IMR-90 (cell line): ENCODE results near the gene EXOC6B. TPM values are rescaled to one million over a fixed set of nuclear protein-coding genes. Genes with fewer than 3 reads are reported as not detected.

ENCODE experiments used
- ATAC-seq: fragments of 200-7000 bp; cut with Tn5 transposase; 2 replicates; pipeline ENCODE4 v1.9.1; 2020; ENCODE audit warnings: low read depth, mild to moderate bottlenecking, moderate library complexity
- BruUV-seq: library from RNA; stranded (reverse); fragments of 400-500 nt; replicated peaks from 2 replicates; lab custom pipeline; 2021; lab: Mats Ljungman, UMichigan
- CTCF ChIA-PET: fragments of 300-600 bp; formaldehyde crosslinking; extraction: SDS; loops from one replicate; lab custom pipeline; 2021; ENCODE audit warnings: antibody characterized with exemption; lab: Yijun Ruan, JAX
- POLR2A ChIA-PET: fragments of 300-600 bp; sonication (Branson Sonifier 250); formaldehyde crosslinking; loops from one replicate; lab custom pipeline; 2022; ENCODE audit warnings: antibody characterized with exemption; ENCODE audit not compliant: unreplicated experiment; lab: Charles Lee
- DNase-seq: peaks from one replicate; pipeline ENCODE4 v3.0.0; 2013
- H2AFZ ChIP-seq: replicated peaks from 2 replicates; pipeline ENCODE3; 2013; ENCODE audit warnings: low read length, mild to moderate bottlenecking; ENCODE audit not compliant: poor library complexity
- H2AK5ac ChIP-seq: 2 replicates; pipeline ENCODE4 v1.6.1; 2013; ENCODE audit warnings: low read depth, low read length, inconsistent platforms
- H2AK9ac ChIP-seq: replicated peaks from 2 replicates; pipeline ENCODE3; 2013; ENCODE audit warnings: mild to moderate bottlenecking, low read depth, low read length, moderate library complexity; ENCODE audit not compliant: poor library complexity
- H2BK120ac ChIP-seq: 2 replicates; pipeline ENCODE4 v1.6.1; 2013; ENCODE audit warnings: low read depth, low read length, inconsistent platforms
- H2BK15ac ChIP-seq: 3 replicates; pipeline ENCODE4 v1.6.1; 2013; ENCODE audit warnings: low read depth, low read length, inconsistent platforms
- H2BK20ac ChIP-seq: 2 replicates; pipeline ENCODE4 v1.6.1; 2013; ENCODE audit warnings: low read depth, mild to moderate bottlenecking, inconsistent platforms, low read length, moderate library complexity
- H2BK5ac ChIP-seq: 2 replicates; pipeline ENCODE4 v1.6.1; 2013; ENCODE audit warnings: mild to moderate bottlenecking, low read depth, low read length, inconsistent platforms; ENCODE audit not compliant: poor library complexity, severe bottlenecking
- H3K14ac ChIP-seq: replicated peaks from 2 replicates; pipeline ENCODE4 v1.6.1; 2013; ENCODE audit warnings: low read depth, low read length, inconsistent platforms
- H3K18ac ChIP-seq: 2 replicates; pipeline ENCODE4 v1.6.1; 2013; ENCODE audit warnings: low read depth, low read length, control low read depth
- H3K23ac ChIP-seq: 2 replicates; pipeline ENCODE4 v1.6.1; 2013; ENCODE audit warnings: low read depth, low read length, inconsistent platforms
- H3K27ac ChIP-seq: 2 replicates; pipeline ENCODE4 v1.5.1; 2013; ENCODE audit warnings: mild to moderate bottlenecking, control low read depth, low read length; ENCODE audit not compliant: insufficient read depth
- H3K27me3 ChIP-seq: 2 replicates; pipeline ENCODE4 v1.6.1; 2013; ENCODE audit warnings: low read length; ENCODE audit not compliant: control insufficient read depth, insufficient read depth
- H3K36me3 ChIP-seq: 2 replicates; pipeline ENCODE4 v1.6.1; 2013; ENCODE audit warnings: low read length, mixed read lengths; ENCODE audit not compliant: control insufficient read depth, insufficient read depth
- H3K4ac ChIP-seq: 2 replicates; pipeline ENCODE4 v1.6.1; 2013; ENCODE audit warnings: low read depth, low read length, inconsistent platforms
- H3K4me1 ChIP-seq: 2 replicates; pipeline ENCODE4 v1.6.1; 2013; ENCODE audit warnings: low read length, mixed read lengths; ENCODE audit not compliant: control insufficient read depth, insufficient read depth
- H3K4me2 ChIP-seq: 2 replicates; pipeline ENCODE4 v1.6.1; 2013; ENCODE audit warnings: low read depth, mild to moderate bottlenecking, control low read depth, low read length, moderate library complexity
- H3K4me3 ChIP-seq: 2 replicates; pipeline ENCODE4 v1.5.1; 2013; ENCODE audit warnings: low read depth, mild to moderate bottlenecking, control low read depth, low read length, moderate library complexity; ENCODE audit not compliant: insufficient read depth
- H3K56ac ChIP-seq: 2 replicates; pipeline ENCODE4 v1.6.1; 2013; ENCODE audit warnings: low read length, inconsistent platforms; ENCODE audit not compliant: insufficient read depth; ENCODE audit errors: extremely low read depth
- H3K79me1 ChIP-seq, 2 experiments: 2 replicates each; pipeline ENCODE4 v1.6.1; 2013; ENCODE audit warnings: low read length in 2 of 2, inconsistent platforms in 1 of 2, low read depth in 1 of 2
- H3K9ac ChIP-seq: 2 replicates; pipeline ENCODE4 v1.6.1; 2013; ENCODE audit warnings: low read depth, low read length, control low read depth
- H3K9me1 ChIP-seq: 2 replicates; pipeline ENCODE4 v1.6.1; 2013; ENCODE audit warnings: low read length, inconsistent platforms; ENCODE audit not compliant: insufficient read depth
- H3K9me3 ChIP-seq: 2 replicates; pipeline ENCODE4 v1.6.1; 2013; ENCODE audit warnings: low read length; ENCODE audit not compliant: control insufficient read depth, insufficient read depth
- H4K20me1 ChIP-seq: 2 replicates; pipeline ENCODE4 v1.6.1; 2013; ENCODE audit warnings: low read length, inconsistent platforms; ENCODE audit not compliant: insufficient read depth
- H4K5ac ChIP-seq: 2 replicates; pipeline ENCODE4 v1.6.1; 2013; ENCODE audit warnings: mild to moderate bottlenecking, low read depth, low read length, control low read depth
- H4K8ac ChIP-seq, 2 experiments: 2 replicates each; pipeline ENCODE4 v1.6.1; 2013; ENCODE audit warnings: low read depth in 2 of 2, low read length in 2 of 2, control low read depth in 1 of 2, inconsistent platforms in 1 of 2
- H4K91ac ChIP-seq: 2 replicates; pipeline ENCODE4 v1.6.1; 2013; ENCODE audit warnings: low read depth, low read length, inconsistent platforms; ENCODE audit not compliant: insufficient read depth
- BHLHE40 ChIP-seq: fragments of 150-350 bp; IDR thresholded peaks from 2 replicates; pipeline ENCODE4 v1.6.1; 2016; ENCODE audit warnings: mild to moderate bottlenecking, low read depth, low read length
- CEBPB ChIP-seq: IDR thresholded peaks from 2 replicates; pipeline ENCODE4 v1.6.1; 2012; ENCODE audit warnings: low read depth, low read length, improper control_type of control experiment
- CHD1 ChIP-seq: IDR thresholded peaks from 2 replicates; pipeline ENCODE4 v1.6.1; 2012; ENCODE audit warnings: low read depth, low read length, improper control_type of control experiment
- CTCF ChIP-seq: conservative IDR thresholded peaks from 2 replicates; pipeline ENCODE4 v1.5.1; 2012; ENCODE audit warnings: mild to moderate bottlenecking, low read depth, low read length, improper control_type of control experiment
- NFE2L2 ChIP-seq: fragments of 150-350 bp; IDR thresholded peaks from 2 replicates; pipeline ENCODE4 v1.6.1; 2016; ENCODE audit warnings: low read depth, mild to moderate bottlenecking, low read length
- POLR2A ChIP-seq: IDR thresholded peaks from 2 replicates; pipeline ENCODE4 v1.6.1; 2012; ENCODE audit warnings: mild to moderate bottlenecking, low read depth, low read length
- RCOR1 ChIP-seq: IDR thresholded peaks from 2 replicates; pipeline ENCODE4 v1.6.1; 2012; ENCODE audit warnings: mild to moderate bottlenecking, low read length, improper control_type of control experiment; ENCODE audit not compliant: insufficient replicate concordance
- RFX5 ChIP-seq: IDR thresholded peaks from 2 replicates; pipeline ENCODE4 v1.8.0; 2012; ENCODE audit warnings: low read depth, mild to moderate bottlenecking, low read length, moderate library complexity
- WGBS, 2 experiments: methylation state at CpG; one replicate each; pipeline versions ENCODE4 v1.1.5 to v1.1.7; 2013; ENCODE audit warnings: missing lambda C conversion rate in 2 of 2; ENCODE audit not compliant: insufficient read length in 1 of 2; ENCODE audit errors: extremely low coverage in 2 of 2; 5-methylcytosine and 5-hydroxymethylcytosine counted together
- dilution Hi-C: fragments of 300-500 bp; cut with HindIII; formaldehyde crosslinking; loops from one replicate; pipeline ENCODE4 v1.14.3; 2018; ENCODE audit warnings: low sequenced_read_pairs; ENCODE audit not compliant: unreplicated experiment
- in situ Hi-C: fragments of 300-500 bp; cut with MboI; formaldehyde crosslinking; loops from 3 replicates; pipeline ENCODE4 v1.14.3; 2019; ENCODE audit warnings: low sequenced_read_pairs, inconsistent platforms, mixed read lengths
- intact Hi-C: fragments of 100-400 bp; cut with micrococcal nuclease; formaldehyde crosslinking; loops from 2 replicates; pipeline ENCODE4 v1.10.0; 2022
- polyA plus RNA-seq, 3 experiments: library from polyadenylated mRNA; depleted of rRNA; stranded (reverse); fragments of >200 nt; gene quantifications; 2 replicates each; pipeline ENCODE4 v1.2.3, GENCODE V29; 2012; ENCODE audit warnings: low replicate concordance in 1 of 3
- total RNA-seq: library from RNA; depleted of rRNA; stranded (reverse); fragments of >200 nt; gene quantifications from 2 replicates; pipeline ENCODE4 v1.2.3, GENCODE V29; 2012
- TF ChIP-seq, protein P1 (sequence below): fragments of 150-350 bp; IDR thresholded peaks from 2 replicates; pipeline ENCODE4 v1.6.1; 2017; ENCODE audit warnings: mild to moderate bottlenecking, antibody characterized with exemption, low read length, low read depth

The EXOC6B gene
- total and polyA plus RNA-seq, 2 of the 4 experiments (the other 2 are of a cell fraction) = 10.2 to 29.4 TPM

- H3K56ac ChIP-seq = no peak overlapping the region
- no peak overlapping the region for H2AK9ac ChIP-seq
- no peak overlapping the region for H3K27ac ChIP-seq
- no peak overlapping the region for H3K4ac ChIP-seq
- H3K4me1 ChIP-seq = 0 out of 2 replicates have a peak, but pooled peaks cover 1% of the 10 kb centered on the region
- no peak overlapping the region for H2BK20ac ChIP-seq
- H3K4me2 ChIP-seq = no peak overlapping the region
- no peak overlapping the region for H3K9ac ChIP-seq
- no peaks in the 10 kb centered on the region for H3K9me1 ChIP-seq
- H4K20me1 ChIP-seq = no peaks in the 10 kb centered on the region
- in situ Hi-C loops = no loop called here
- TF ChIP-seq RCOR1 (no peak), CEBPB (no peak), BHLHE40 (no peak), CTCF (no peak), RFX5 (no peak), CHD1 (no peak), POLR2A (no peak), NFE2L2 (no peak)
- TF ChIP-seq, protein P1, sequence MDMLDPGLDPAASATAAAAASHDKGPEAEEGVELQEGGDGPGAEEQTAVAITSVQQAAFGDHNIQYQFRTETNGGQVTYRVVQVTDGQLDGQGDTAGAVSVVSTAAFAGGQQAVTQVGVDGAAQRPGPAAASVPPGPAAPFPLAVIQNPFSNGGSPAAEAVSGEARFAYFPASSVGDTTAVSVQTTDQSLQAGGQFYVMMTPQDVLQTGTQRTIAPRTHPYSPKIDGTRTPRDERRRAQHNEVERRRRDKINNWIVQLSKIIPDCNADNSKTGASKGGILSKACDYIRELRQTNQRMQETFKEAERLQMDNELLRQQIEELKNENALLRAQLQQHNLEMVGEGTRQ = no peak
- no peak overlapping the region for H4K8ac ChIP-seq
- WGBS, 2 experiments = 87% methylated on average over 21 of the region's 29 CpGs; no CpG with 5 or more reads in 1 of the 2 experiments
- no peaks in the 10 kb centered on the region for H3K36me3 ChIP-seq
- H4K91ac ChIP-seq = no peak overlapping the region
- H2AFZ ChIP-seq = no peak overlapping the region
- H3K27me3 ChIP-seq = peaks cover 27% of the 10 kb centered on the region
- BruUV-seq = no TSS peak
- intact Hi-C loops = no loop called here
- H3K4me3 ChIP-seq = no peak overlapping the region
- no peak overlapping the region for H2AK5ac ChIP-seq
- DNase-seq (no peak), ATAC-seq (no peak)
- POLR2A ChIA-PET = no interaction called here
- H2BK5ac ChIP-seq = no peak overlapping the region
- H2BK120ac ChIP-seq = no peak overlapping the region
- no peaks in the 10 kb centered on the region for H3K79me1 ChIP-seq
- dilution Hi-C loops = no loop called here
- H3K14ac ChIP-seq = no peak overlapping the region
- H2BK15ac ChIP-seq = no peak overlapping the region
- no peak overlapping the region for H4K5ac ChIP-seq
- no peak overlapping the region for H3K18ac ChIP-seq
- no peak overlapping the region for H3K23ac ChIP-seq
- no peaks in the 10 kb centered on the region for H3K9me3 ChIP-seq
- CTCF ChIA-PET = no interaction called here
Measured at GRCh38 chr2:72132981-72133720, 692.7 kb downstream of the EXOC6B start.
